ENCODE data around the gene UBALD2. TPM values are rescaled to one million over a fixed set of nuclear protein-coding genes. Genes with fewer than 3 reads are reported as not detected.
"Not testable (repeated sequence)": the region's sequence is repeated elsewhere in the genome, so short reads cannot be mapped to it uniquely, and the experiment has no call there.

The UBALD2 gene
- total RNA-seq, 4 donors from 2014 or later = 7.9 to 27.2 (median 13.6) TPM

DNA sequence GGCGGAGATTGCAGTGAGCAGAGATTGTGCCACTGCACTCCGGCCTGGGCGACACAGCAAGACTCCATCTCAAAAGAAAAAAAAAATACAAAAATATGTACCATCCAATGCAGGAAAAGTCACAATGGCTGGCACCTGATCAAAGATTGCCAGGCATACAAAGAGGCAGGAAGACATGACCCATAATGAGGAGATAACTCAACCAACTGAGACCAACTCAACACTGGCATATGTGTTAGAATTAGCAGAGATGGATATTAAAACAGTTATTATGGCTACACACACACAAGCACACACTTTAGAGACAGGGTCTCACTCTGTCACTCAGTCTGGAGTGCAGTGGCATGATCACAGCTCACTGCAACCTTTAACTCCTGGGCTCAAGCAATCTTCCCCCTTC is 32.3 kb downstream of the UBALD2 start:
- no peaks in the 10 kb centered on the region for H3K27me3 ChIP-seq
- H3K27ac ChIP-seq = no peak overlapping the region
- TF ChIP-seq, protein P1, sequence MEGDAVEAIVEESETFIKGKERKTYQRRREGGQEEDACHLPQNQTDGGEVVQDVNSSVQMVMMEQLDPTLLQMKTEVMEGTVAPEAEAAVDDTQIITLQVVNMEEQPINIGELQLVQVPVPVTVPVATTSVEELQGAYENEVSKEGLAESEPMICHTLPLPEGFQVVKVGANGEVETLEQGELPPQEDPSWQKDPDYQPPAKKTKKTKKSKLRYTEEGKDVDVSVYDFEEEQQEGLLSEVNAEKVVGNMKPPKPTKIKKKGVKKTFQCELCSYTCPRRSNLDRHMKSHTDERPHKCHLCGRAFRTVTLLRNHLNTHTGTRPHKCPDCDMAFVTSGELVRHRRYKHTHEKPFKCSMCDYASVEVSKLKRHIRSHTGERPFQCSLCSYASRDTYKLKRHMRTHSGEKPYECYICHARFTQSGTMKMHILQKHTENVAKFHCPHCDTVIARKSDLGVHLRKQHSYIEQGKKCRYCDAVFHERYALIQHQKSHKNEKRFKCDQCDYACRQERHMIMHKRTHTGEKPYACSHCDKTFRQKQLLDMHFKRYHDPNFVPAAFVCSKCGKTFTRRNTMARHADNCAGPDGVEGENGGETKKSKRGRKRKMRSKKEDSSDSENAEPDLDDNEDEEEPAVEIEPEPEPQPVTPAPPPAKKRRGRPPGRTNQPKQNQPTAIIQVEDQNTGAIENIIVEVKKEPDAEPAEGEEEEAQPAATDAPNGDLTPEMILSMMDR (IDR thresholded peaks at IDR 0.05) = no peak
- no peak for TF ChIP-seq POLR2A (IDR thresholded peaks at IDR 0.05)
- peaks cover 0 to 11% (median 0%) of the 10 kb centered on the region in 3 donors for H3K36me3 ChIP-seq
- H3K4me3 ChIP-seq = no peak overlapping the region
- H3K9me3 ChIP-seq = no peaks in the 10 kb centered on the region
- intact Hi-C loops (cut with DNase I) = no loop called here
- no peak for DNase-seq
- WGBS, 2 donors = 83 to 95% methylated on average over 3 of the region's 3 CpGs
- no peaks in the 10 kb centered on the region for H3K4me1 ChIP-seq

DNA sequence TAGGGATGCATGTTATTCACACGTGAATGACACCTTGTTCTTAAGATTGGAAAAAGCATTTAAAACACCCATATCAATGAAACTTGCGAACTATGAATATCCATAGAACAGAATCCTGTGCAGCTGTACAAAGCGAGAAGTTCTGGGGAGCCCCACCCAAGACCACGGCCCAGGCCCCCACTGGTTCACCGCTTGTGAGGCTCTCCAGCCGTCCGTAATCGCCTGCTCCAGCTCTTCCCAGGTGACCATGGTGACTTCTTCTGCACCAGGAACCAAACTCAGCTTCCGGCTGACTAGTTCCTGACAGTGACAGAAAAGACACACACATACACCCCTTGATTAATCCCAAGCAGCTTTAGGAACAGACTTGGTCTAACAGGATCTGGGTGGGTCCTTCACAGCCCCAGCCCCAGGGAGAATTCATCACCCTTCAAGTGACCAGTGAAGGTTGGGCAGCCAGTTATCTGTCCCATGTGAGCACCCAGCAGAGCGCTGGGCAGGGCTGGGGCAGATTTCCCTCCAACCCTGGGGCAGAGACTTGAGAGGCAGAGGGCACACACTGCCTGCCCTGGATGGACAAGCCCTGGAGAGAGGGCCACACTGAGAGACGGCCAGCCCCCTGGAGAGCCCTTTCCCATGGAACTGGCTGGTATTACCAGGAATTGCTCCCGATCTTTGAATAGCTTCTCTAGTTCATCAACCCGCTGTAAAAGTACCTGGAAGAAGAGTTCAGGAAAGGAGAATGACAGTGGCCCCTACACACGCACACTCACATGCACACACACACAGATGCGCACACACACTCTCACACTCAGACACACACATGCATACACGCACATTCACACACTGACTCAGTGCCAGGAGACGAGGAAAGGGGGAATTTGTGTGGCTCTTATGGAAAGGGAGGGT is 39.3 kb downstream of the UBALD2 start:
- WGBS, 2 donors = 77 to 83% methylated on average over 15 to 17 of the region's 17 CpGs
- Histone ChIP-seq H3K9me3 (no peaks in the 10 kb centered on the region), H3K4me1 (peaks cover 0 to 12% (median 0%) of the 10 kb centered on the region in 3 donors), H3K36me3 (peaks cover 0 to 28% (median 0%) of the 10 kb centered on the region in 3 donors), H3K27me3 (no peaks in the 10 kb centered on the region), H3K27ac (no peak overlapping the region), H3K4me3 (no peak overlapping the region)
- TF ChIP-seq POLR2A (IDR thresholded peaks at IDR 0.05) = no peak
- TF ChIP-seq, protein P1 (IDR thresholded peaks at IDR 0.05) = no peak
- no peak for DNase-seq
- intact Hi-C loops (cut with DNase I) = loop anchor here (5.0 kb wide), 1 partner anchor 93 kb away; no protein-coding TSS in a partner anchor

DNA sequence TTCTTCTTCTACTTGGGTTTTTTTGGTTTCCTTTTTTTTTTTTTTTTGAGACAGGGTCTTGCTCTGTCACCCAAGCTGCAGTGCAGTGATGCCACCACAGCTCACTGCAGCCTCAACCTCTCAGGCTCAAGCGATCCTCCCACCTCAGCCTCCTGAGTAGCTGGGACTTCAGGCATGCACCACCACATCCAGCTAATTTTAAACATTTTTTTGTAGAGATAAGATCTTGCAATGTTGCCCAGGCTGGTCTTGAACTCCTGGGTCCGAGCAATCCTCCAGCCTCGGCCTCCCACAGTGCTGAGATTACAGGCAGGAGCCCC is 39.9 kb downstream of the UBALD2 start:
- intact Hi-C loops (cut with DNase I) = loop anchor here (5.0 kb wide), 1 partner anchor 92 kb away; no protein-coding TSS in a partner anchor
- H3K27ac ChIP-seq, H3K27me3 ChIP-seq, H3K9me3 ChIP-seq, H3K4me3 ChIP-seq, DNase-seq: not testable (repeated sequence)
- Histone ChIP-seq H3K4me1 (peaks cover 0 to 12% (median 0%) of the 10 kb centered on the region in 3 donors), H3K36me3 (peaks cover 0 to 32% (median 0%) of the 10 kb centered on the region in 3 donors)
- WGBS, 2 donors = 100% methylated on average over 2 to 3 of the region's 3 CpGs

DNA sequence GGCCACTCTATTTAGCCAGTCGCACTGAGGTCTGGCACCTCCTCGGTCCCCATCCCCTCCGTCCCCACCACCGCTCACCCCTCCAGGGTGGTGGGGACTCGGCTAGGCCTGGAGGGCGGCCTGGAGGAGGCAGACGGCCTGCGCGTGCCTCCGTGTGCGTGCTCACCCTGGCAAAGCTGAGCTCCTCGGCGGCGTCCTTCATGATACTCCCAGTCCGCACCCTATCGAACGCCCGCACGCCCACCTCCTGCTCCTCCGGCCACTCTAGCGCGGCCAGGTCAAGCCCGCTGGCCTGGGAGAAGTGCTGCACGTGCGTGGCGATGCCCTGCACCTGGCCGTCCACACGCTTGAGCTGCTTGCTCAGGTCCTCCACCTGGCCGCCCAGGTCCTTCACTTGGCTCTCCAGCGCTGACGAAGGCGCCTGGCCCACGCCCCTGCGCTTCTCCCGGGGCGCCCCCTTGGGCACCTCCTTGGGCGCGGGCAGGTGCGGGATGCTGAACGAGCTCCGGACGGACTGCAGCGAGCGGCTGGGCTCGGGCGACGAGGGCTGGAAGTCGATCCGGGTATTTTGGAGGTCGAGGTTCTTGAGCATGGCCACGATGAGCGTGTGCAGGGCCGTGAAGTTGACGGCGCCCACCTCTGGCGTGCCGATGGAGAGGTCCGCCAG is 42.3 kb downstream of the UBALD2 start:
- WGBS, 2 donors = 96% methylated on average over 15 to 37 of the region's 58 CpGs
- Histone ChIP-seq H3K4me1 (peaks cover 0 to 12% (median 0%) of the 10 kb centered on the region in 3 donors), H3K9me3 (no peaks in the 10 kb centered on the region), H3K27me3 (no peaks in the 10 kb centered on the region), H3K36me3 (peaks cover 0 to 55% (median 5%) of the 10 kb centered on the region in 3 donors), H3K27ac (no peak overlapping the region), H3K4me3 (no peak overlapping the region)
- TF ChIP-seq, protein P1 (IDR thresholded peaks at IDR 0.05) = no peak
- TF ChIP-seq POLR2A (IDR thresholded peaks at IDR 0.05) = no peak
- no peak for DNase-seq
- intact Hi-C loops (cut with DNase I) = loop anchor here (5.0 kb wide), 1 partner anchor 90 kb away; no protein-coding TSS in a partner anchor

DNA sequence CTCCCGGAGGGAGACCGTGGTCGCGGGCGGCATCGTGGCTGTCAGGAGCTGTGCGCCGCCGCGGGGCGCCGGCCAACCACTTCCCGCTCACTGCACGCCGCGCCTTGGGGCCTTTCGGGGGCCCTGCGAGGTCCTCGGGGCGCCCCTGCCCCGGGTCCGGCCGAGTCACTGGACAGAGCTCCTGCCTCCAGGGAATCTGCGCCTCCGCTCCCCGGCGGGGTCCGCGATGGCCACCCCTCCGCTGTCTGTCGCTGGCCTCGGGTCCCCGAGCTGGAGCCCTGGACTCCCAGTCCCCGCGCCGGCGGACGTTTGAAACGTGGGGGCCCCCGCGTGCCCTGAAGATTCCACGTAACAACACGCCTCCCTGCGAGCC is 42.8 kb downstream of the UBALD2 start, which contains the start of gene QRICH2:
Gene QRICH2 (minus strand): TSS at position 311 of the 373 bp plus-strand sequence. CDS start 278 bp downstream, at position 33.
- H3K36me3 ChIP-seq = peaks cover 0 to 60% (median 8%) of the 10 kb centered on the region in 3 donors
- H3K4me3 ChIP-seq = no peak within 1 kb of the TSS
- 95 to 100% methylated on average over 1 to 7 of the region's 44 CpGs for WGBS, 2 donors
- no peak for DNase-seq
- TF ChIP-seq, protein P1 (IDR thresholded peaks at IDR 0.05) = no peak
- no peak for TF ChIP-seq POLR2A (IDR thresholded peaks at IDR 0.05)
- intact Hi-C loops (cut with DNase I) = loop anchor here (5.0 kb wide), 1 partner anchor 89 kb away; no protein-coding TSS in a partner anchor
- H3K27me3 ChIP-seq = no peaks in the 10 kb centered on the region
- H3K9me3 ChIP-seq = no peaks in the 10 kb centered on the region
- H3K4me1 ChIP-seq = peaks cover 0 to 10% (median 0%) of the 10 kb centered on the region in 3 donors
- H3K27ac ChIP-seq = no peak within 1 kb of the TSS

Data from esophagus squamous epithelium (tissue), 5 donors.